IMR-90 (cell line): ENCODE data around the gene NEK11. TPM values are rescaled to one million over a fixed set of nuclear protein-coding genes. Genes with fewer than 3 reads are reported as not detected.

Experiments
- ATAC-seq: fragments of 200-7000 bp; cut with Tn5 transposase; 2 replicates; pipeline ENCODE4 v1.9.1; 2020; ENCODE audit warnings: low read depth, mild to moderate bottlenecking, moderate library complexity
- BruUV-seq: library from RNA; stranded (reverse); fragments of 400-500 nt; replicated peaks from 2 replicates; lab custom pipeline; 2021; lab: Mats Ljungman, UMichigan
- CTCF ChIA-PET: fragments of 300-600 bp; formaldehyde crosslinking; extraction: SDS; loops from one replicate; lab custom pipeline; 2021; ENCODE audit warnings: antibody characterized with exemption; lab: Yijun Ruan, JAX
- POLR2A ChIA-PET: fragments of 300-600 bp; sonication (Branson Sonifier 250); formaldehyde crosslinking; loops from one replicate; lab custom pipeline; 2022; ENCODE audit warnings: antibody characterized with exemption; ENCODE audit not compliant: unreplicated experiment; lab: Charles Lee
- DNase-seq: peaks from one replicate; pipeline ENCODE4 v3.0.0; 2013
- H2AFZ ChIP-seq: replicated peaks from 2 replicates; pipeline ENCODE3; 2013; ENCODE audit warnings: low read length, mild to moderate bottlenecking; ENCODE audit not compliant: poor library complexity
- H2AK5ac ChIP-seq: 2 replicates; pipeline ENCODE4 v1.6.1; 2013; ENCODE audit warnings: low read depth, low read length, inconsistent platforms
- H2AK9ac ChIP-seq: replicated peaks from 2 replicates; pipeline ENCODE3; 2013; ENCODE audit warnings: mild to moderate bottlenecking, low read depth, low read length, moderate library complexity; ENCODE audit not compliant: poor library complexity
- H2BK120ac ChIP-seq: 2 replicates; pipeline ENCODE4 v1.6.1; 2013; ENCODE audit warnings: low read depth, low read length, inconsistent platforms
- H2BK15ac ChIP-seq: 3 replicates; pipeline ENCODE4 v1.6.1; 2013; ENCODE audit warnings: low read depth, low read length, inconsistent platforms
- H2BK20ac ChIP-seq: 2 replicates; pipeline ENCODE4 v1.6.1; 2013; ENCODE audit warnings: low read depth, mild to moderate bottlenecking, inconsistent platforms, low read length, moderate library complexity
- H2BK5ac ChIP-seq: 2 replicates; pipeline ENCODE4 v1.6.1; 2013; ENCODE audit warnings: mild to moderate bottlenecking, low read depth, low read length, inconsistent platforms; ENCODE audit not compliant: poor library complexity, severe bottlenecking
- H3K14ac ChIP-seq: replicated peaks from 2 replicates; pipeline ENCODE4 v1.6.1; 2013; ENCODE audit warnings: low read depth, low read length, inconsistent platforms
- H3K18ac ChIP-seq: 2 replicates; pipeline ENCODE4 v1.6.1; 2013; ENCODE audit warnings: low read depth, low read length, control low read depth
- H3K23ac ChIP-seq: 2 replicates; pipeline ENCODE4 v1.6.1; 2013; ENCODE audit warnings: low read depth, low read length, inconsistent platforms
- H3K27ac ChIP-seq: 2 replicates; pipeline ENCODE4 v1.5.1; 2013; ENCODE audit warnings: mild to moderate bottlenecking, control low read depth, low read length; ENCODE audit not compliant: insufficient read depth
- H3K27me3 ChIP-seq: 2 replicates; pipeline ENCODE4 v1.6.1; 2013; ENCODE audit warnings: low read length; ENCODE audit not compliant: control insufficient read depth, insufficient read depth
- H3K36me3 ChIP-seq: 2 replicates; pipeline ENCODE4 v1.6.1; 2013; ENCODE audit warnings: low read length, mixed read lengths; ENCODE audit not compliant: control insufficient read depth, insufficient read depth
- H3K4ac ChIP-seq: 2 replicates; pipeline ENCODE4 v1.6.1; 2013; ENCODE audit warnings: low read depth, low read length, inconsistent platforms
- H3K4me1 ChIP-seq: 2 replicates; pipeline ENCODE4 v1.6.1; 2013; ENCODE audit warnings: low read length, mixed read lengths; ENCODE audit not compliant: control insufficient read depth, insufficient read depth
- H3K4me2 ChIP-seq: 2 replicates; pipeline ENCODE4 v1.6.1; 2013; ENCODE audit warnings: low read depth, mild to moderate bottlenecking, control low read depth, low read length, moderate library complexity
- H3K4me3 ChIP-seq: 2 replicates; pipeline ENCODE4 v1.5.1; 2013; ENCODE audit warnings: low read depth, mild to moderate bottlenecking, control low read depth, low read length, moderate library complexity; ENCODE audit not compliant: insufficient read depth
- H3K56ac ChIP-seq: 2 replicates; pipeline ENCODE4 v1.6.1; 2013; ENCODE audit warnings: low read length, inconsistent platforms; ENCODE audit not compliant: insufficient read depth; ENCODE audit errors: extremely low read depth
- H3K79me1 ChIP-seq, 2 experiments: 2 replicates each; pipeline ENCODE4 v1.6.1; 2013; ENCODE audit warnings: low read length in 2 of 2, inconsistent platforms in 1 of 2, low read depth in 1 of 2
- H3K9ac ChIP-seq: 2 replicates; pipeline ENCODE4 v1.6.1; 2013; ENCODE audit warnings: low read depth, low read length, control low read depth
- H3K9me1 ChIP-seq: 2 replicates; pipeline ENCODE4 v1.6.1; 2013; ENCODE audit warnings: low read length, inconsistent platforms; ENCODE audit not compliant: insufficient read depth
- H3K9me3 ChIP-seq: 2 replicates; pipeline ENCODE4 v1.6.1; 2013; ENCODE audit warnings: low read length; ENCODE audit not compliant: control insufficient read depth, insufficient read depth
- H4K20me1 ChIP-seq: 2 replicates; pipeline ENCODE4 v1.6.1; 2013; ENCODE audit warnings: low read length, inconsistent platforms; ENCODE audit not compliant: insufficient read depth
- H4K5ac ChIP-seq: 2 replicates; pipeline ENCODE4 v1.6.1; 2013; ENCODE audit warnings: mild to moderate bottlenecking, low read depth, low read length, control low read depth
- H4K8ac ChIP-seq, 2 experiments: 2 replicates each; pipeline ENCODE4 v1.6.1; 2013; ENCODE audit warnings: low read depth in 2 of 2, low read length in 2 of 2, control low read depth in 1 of 2, inconsistent platforms in 1 of 2
- H4K91ac ChIP-seq: 2 replicates; pipeline ENCODE4 v1.6.1; 2013; ENCODE audit warnings: low read depth, low read length, inconsistent platforms; ENCODE audit not compliant: insufficient read depth
- BHLHE40 ChIP-seq: fragments of 150-350 bp; IDR thresholded peaks from 2 replicates; pipeline ENCODE4 v1.6.1; 2016; ENCODE audit warnings: mild to moderate bottlenecking, low read depth, low read length
- CEBPB ChIP-seq: IDR thresholded peaks from 2 replicates; pipeline ENCODE4 v1.6.1; 2012; ENCODE audit warnings: low read depth, low read length, improper control_type of control experiment
- CHD1 ChIP-seq: IDR thresholded peaks from 2 replicates; pipeline ENCODE4 v1.6.1; 2012; ENCODE audit warnings: low read depth, low read length, improper control_type of control experiment
- MAZ ChIP-seq: IDR thresholded peaks from 2 replicates; pipeline ENCODE4 v1.6.1; 2012; ENCODE audit warnings: low read depth, mild to moderate bottlenecking, low read length, improper control_type of control experiment, moderate library complexity, borderline replicate concordance
- MXI1 ChIP-seq: IDR thresholded peaks from 2 replicates; pipeline ENCODE4 v1.6.1; 2012; ENCODE audit warnings: low read depth, mild to moderate bottlenecking, low read length, moderate library complexity, borderline replicate concordance
- NFE2L2 ChIP-seq: fragments of 150-350 bp; IDR thresholded peaks from 2 replicates; pipeline ENCODE4 v1.6.1; 2016; ENCODE audit warnings: low read depth, mild to moderate bottlenecking, low read length
- POLR2A ChIP-seq: IDR thresholded peaks from 2 replicates; pipeline ENCODE4 v1.6.1; 2012; ENCODE audit warnings: mild to moderate bottlenecking, low read depth, low read length
- RAD21 ChIP-seq: IDR thresholded peaks from 2 replicates; pipeline ENCODE4 v1.6.1; 2012; ENCODE audit warnings: low read length, improper control_type of control experiment
- SMC3 ChIP-seq: fragments of 150-350 bp; IDR thresholded peaks from 2 replicates; pipeline ENCODE4 v1.6.1; 2016; ENCODE audit warnings: low read depth, mild to moderate bottlenecking, antibody characterized with exemption, low read length, moderate library complexity
- WGBS, 2 experiments: methylation state at CpG; one replicate each; pipeline versions ENCODE4 v1.1.5 to v1.1.7; 2013; ENCODE audit warnings: missing lambda C conversion rate in 2 of 2; ENCODE audit not compliant: insufficient read length in 1 of 2; ENCODE audit errors: extremely low coverage in 2 of 2; 5-methylcytosine and 5-hydroxymethylcytosine counted together
- dilution Hi-C: fragments of 300-500 bp; cut with HindIII; formaldehyde crosslinking; loops from one replicate; pipeline ENCODE4 v1.14.3; 2018; ENCODE audit warnings: low sequenced_read_pairs; ENCODE audit not compliant: unreplicated experiment
- in situ Hi-C: fragments of 300-500 bp; cut with MboI; formaldehyde crosslinking; loops from 3 replicates; pipeline ENCODE4 v1.14.3; 2019; ENCODE audit warnings: low sequenced_read_pairs, inconsistent platforms, mixed read lengths
- intact Hi-C: fragments of 100-400 bp; cut with micrococcal nuclease; formaldehyde crosslinking; loops from 2 replicates; pipeline ENCODE4 v1.10.0; 2022
- polyA plus RNA-seq, 3 experiments: library from polyadenylated mRNA; depleted of rRNA; stranded (reverse); fragments of >200 nt; gene quantifications; 2 replicates each; pipeline ENCODE4 v1.2.3, GENCODE V29; 2012; ENCODE audit warnings: low replicate concordance in 1 of 3
- total RNA-seq: library from RNA; depleted of rRNA; stranded (reverse); fragments of >200 nt; gene quantifications from 2 replicates; pipeline ENCODE4 v1.2.3, GENCODE V29; 2012

NEK11 gene
- total and polyA plus RNA-seq, 2 of the 4 experiments (the other 2 are of a cell fraction): 1.1 to 1.6 TPM

DNA sequence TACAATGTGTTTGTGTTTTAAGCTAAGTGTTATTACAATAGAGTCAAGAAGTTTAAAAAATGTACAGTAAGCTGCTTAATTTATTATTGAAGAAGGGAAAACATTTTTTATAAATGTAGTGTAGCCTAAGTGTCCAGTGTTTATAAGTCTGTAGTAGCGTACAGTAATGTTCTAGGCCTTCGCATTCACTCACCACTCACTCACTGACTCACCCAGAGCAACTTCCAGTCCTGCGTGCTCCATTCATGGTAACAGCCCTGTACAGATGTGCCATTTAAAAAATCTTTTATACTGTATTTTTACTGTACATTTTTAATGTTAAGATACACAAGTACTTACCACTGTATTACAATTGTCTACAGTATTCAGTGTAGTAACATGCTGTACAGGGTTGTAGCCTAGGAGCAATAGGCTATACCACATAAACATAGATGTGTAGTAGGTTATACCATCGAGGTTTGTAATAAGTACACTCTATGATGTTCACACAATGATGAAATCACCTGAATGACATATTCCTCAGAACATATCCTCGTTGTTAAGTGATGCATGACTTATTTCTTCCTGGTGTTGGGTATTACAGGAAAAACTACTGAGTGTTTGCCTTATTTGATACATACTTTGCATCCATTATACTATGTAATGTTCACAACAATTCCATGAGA, 198.3 kb downstream of the NEK11 start:
- no peak for TF ChIP-seq SMC3
- no peak for TF ChIP-seq MAZ
- TF ChIP-seq NFE2L2: no peak
- no peak for TF ChIP-seq MXI1
- TF ChIP-seq POLR2A: no peak
- no peak for TF ChIP-seq CHD1
- no peak for TF ChIP-seq RAD21
- no peak for TF ChIP-seq BHLHE40
- no peak for TF ChIP-seq CEBPB
- no CpG with 5 or more reads among the region's 5 CpGs for WGBS, 2 experiments
- H3K14ac ChIP-seq: no peak overlapping the region
- no peak overlapping the region for H2AK9ac ChIP-seq
- no peak overlapping the region for H3K23ac ChIP-seq
- H3K9me1 ChIP-seq: no peaks in the 10 kb centered on the region
- no peaks in the 10 kb centered on the region for H4K20me1 ChIP-seq
- POLR2A ChIA-PET: no interaction called here
- H2BK120ac ChIP-seq: no peak overlapping the region
- no peaks in the 10 kb centered on the region for H3K79me1 ChIP-seq
- H2BK20ac ChIP-seq: no peak overlapping the region
- no peaks in the 10 kb centered on the region for H3K4me1 ChIP-seq
- no peak overlapping the region for H2BK15ac ChIP-seq
- H2BK5ac ChIP-seq: no peak overlapping the region
- no peak overlapping the region for H4K91ac ChIP-seq
- in situ Hi-C loops (no loop called here), intact Hi-C loops (loop anchor here (10.0 kb wide), 1 partner anchor 190 kb away; no protein-coding TSS in a partner anchor), dilution Hi-C loops (no loop called here)
- ATAC-seq (peak; percentile 82), DNase-seq (peak; percentile 42)
- no peaks in the 10 kb centered on the region for H3K9me3 ChIP-seq
- H2AFZ ChIP-seq: no peak overlapping the region
- H3K4me2 ChIP-seq: no peak overlapping the region
- no peak overlapping the region for H4K5ac ChIP-seq
- no peaks in the 10 kb centered on the region for H3K27me3 ChIP-seq
- no peak overlapping the region for H3K56ac ChIP-seq
- CTCF ChIA-PET: no interaction called here
- no peak overlapping the region for H3K27ac ChIP-seq
- no peak overlapping the region for H2AK5ac ChIP-seq
- no peak overlapping the region for H3K4me3 ChIP-seq
- no peak overlapping the region for H3K4ac ChIP-seq
- no TSS peak for BruUV-seq
- no peak overlapping the region for H3K18ac ChIP-seq
- no peaks in the 10 kb centered on the region for H3K36me3 ChIP-seq
- H4K8ac ChIP-seq: no peak overlapping the region
- no peak overlapping the region for H3K9ac ChIP-seq
